ENCODE data around the gene KLRC1. TPM values are rescaled to one million over a fixed set of nuclear protein-coding genes. Genes with fewer than 3 reads are reported as not detected.
"Not testable (repeated sequence)": the region's sequence is repeated elsewhere in the genome, so short reads cannot be mapped to it uniquely, and the experiment has no call there.

Gene KLRC1
- polyA plus RNA-seq, 4 donors: 0.58 to 4.6 (median 0.81) TPM; not detected in 1

GRCh38 chr12:10466311-10466710 lies 13.1 kb upstream of the KLRC1 start:
- WGBS, 3 donors: 86 to 88% (median 87%) methylated on average over 4 of the region's 4 CpGs
- no peak for FAIRE-seq

GRCh38 chr12:10457760-10458159 lies 4.6 kb upstream of the KLRC1 start:
- WGBS, 3 donors: 88 to 98% (median 94%) methylated on average over 3 of the region's 3 CpGs
- DNase-seq (no peak), FAIRE-seq (no peak)
- Histone ChIP-seq H3K9me3 (ENCODE audit: control insufficient read depth in 2 of 2, insufficient read depth in 1 of 2, low read depth in 1 of 2, low read length in 1 of 2) (peaks cover 0 to 13% of the 10 kb centered on the region in 2 donors), H3K27me3 (ENCODE audit: control insufficient read depth in 3 of 3, insufficient read depth in 3 of 3, low read length in 3 of 3) (no peaks in the 10 kb centered on the region), H3K4me3 (ENCODE audit: low read depth in 1 of 3, low read length in 3 of 3) (no peak overlapping the region), H3K27ac (ENCODE audit: low read depth in 1 of 3, low read length in 2 of 3) (no peak overlapping the region), H3K4me1 (ENCODE audit: control insufficient read depth in 3 of 3, insufficient read depth in 2 of 3, low read depth in 1 of 3, low read length in 2 of 3) (no peaks in the 10 kb centered on the region), H3K36me3 (ENCODE audit: control insufficient read depth in 3 of 3, insufficient read depth in 2 of 3, low read depth in 1 of 3, low read length in 3 of 3) (no peaks in the 10 kb centered on the region)

More at GRCh38 chr12:10466311-10466710, 13.1 kb upstream of the KLRC1 start:
- no peaks in the 10 kb centered on the region for H3K36me3 ChIP-seq (ENCODE audit: control insufficient read depth in 3 of 3, insufficient read depth in 2 of 3, low read depth in 1 of 3, low read length in 3 of 3)
- no peak for DNase-seq
- H3K27ac ChIP-seq (ENCODE audit: low read depth in 1 of 3, low read length in 2 of 3): no peak overlapping the region
- no peaks in the 10 kb centered on the region for H3K4me1 ChIP-seq (ENCODE audit: control insufficient read depth in 3 of 3, insufficient read depth in 2 of 3, low read depth in 1 of 3, low read length in 2 of 3)
- H3K4me3 ChIP-seq (ENCODE audit: low read depth in 1 of 3, low read length in 3 of 3): no peak overlapping the region
- H3K27me3 ChIP-seq (ENCODE audit: control insufficient read depth in 3 of 3, insufficient read depth in 3 of 3, low read length in 3 of 3): no peaks in the 10 kb centered on the region
- H3K9me3 ChIP-seq (ENCODE audit: control insufficient read depth in 2 of 2, insufficient read depth in 1 of 2, low read depth in 1 of 2, low read length in 1 of 2): peaks cover 0 to 3% of the 10 kb centered on the region in 2 donors

- DNase-seq: no peak
- 85 to 93% (median 91%) methylated on average over 2 of the region's 2 CpGs for WGBS, 3 donors
- Histone ChIP-seq H3K27ac (ENCODE audit: low read depth in 1 of 3, low read length in 2 of 3) (no peak overlapping the region), H3K9me3 (ENCODE audit: control insufficient read depth in 2 of 2, insufficient read depth in 1 of 2, low read depth in 1 of 2, low read length in 1 of 2) (peaks cover 0 to 13% of the 10 kb centered on the region in 2 donors), H3K36me3 (ENCODE audit: control insufficient read depth in 3 of 3, insufficient read depth in 2 of 3, low read depth in 1 of 3, low read length in 3 of 3) (no peaks in the 10 kb centered on the region), H3K4me1 (ENCODE audit: control insufficient read depth in 3 of 3, insufficient read depth in 2 of 3, low read depth in 1 of 3, low read length in 2 of 3) (no peaks in the 10 kb centered on the region), H3K4me3 (ENCODE audit: low read depth in 1 of 3, low read length in 3 of 3) (no peak overlapping the region), H3K27me3 (ENCODE audit: control insufficient read depth in 3 of 3, insufficient read depth in 3 of 3, low read length in 3 of 3) (no peaks in the 10 kb centered on the region)
- no peak for FAIRE-seq
Observed at GRCh38 chr12:10456856-10457255, 3.7 kb upstream of the KLRC1 start.

DNA sequence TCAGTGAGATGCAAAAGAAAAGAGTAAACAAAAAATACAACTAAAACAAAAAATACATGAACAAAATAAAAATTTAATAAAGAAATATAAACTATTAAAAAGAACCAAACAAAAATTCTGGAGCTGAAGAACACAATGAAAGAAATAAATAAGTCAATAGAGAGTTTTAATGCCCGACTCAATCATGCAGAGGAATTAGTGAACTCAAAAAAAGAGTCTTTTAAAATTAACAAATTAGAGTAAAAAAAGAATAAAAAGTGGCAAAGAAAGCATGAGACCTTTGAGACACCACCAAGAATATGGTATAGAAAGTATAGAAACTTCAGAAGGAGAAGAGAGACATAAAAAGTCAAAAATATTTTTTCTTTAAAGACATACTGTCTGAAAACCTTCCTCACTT lies 2.6 kb upstream of the KLRC1 start:
- FAIRE-seq (peak; percentile 59), DNase-seq (no peak)
- H3K36me3 ChIP-seq (ENCODE audit: control insufficient read depth in 3 of 3, insufficient read depth in 2 of 3, low read depth in 1 of 3, low read length in 3 of 3): no peaks in the 10 kb centered on the region
- no peak overlapping the region for H3K4me3 ChIP-seq (ENCODE audit: low read depth in 1 of 3, low read length in 3 of 3)
- 75 to 84% (median 80%) methylated on average over 1 of the region's 1 CpG for WGBS, 3 donors
- no peak overlapping the region for H3K27ac ChIP-seq (ENCODE audit: low read depth in 1 of 3, low read length in 2 of 3)
- no peaks in the 10 kb centered on the region for H3K27me3 ChIP-seq (ENCODE audit: control insufficient read depth in 3 of 3, insufficient read depth in 3 of 3, low read length in 3 of 3)
- peaks cover 0 to 13% of the 10 kb centered on the region in 2 donors for H3K9me3 ChIP-seq (ENCODE audit: control insufficient read depth in 2 of 2, insufficient read depth in 1 of 2, low read depth in 1 of 2, low read length in 1 of 2)
- no peaks in the 10 kb centered on the region for H3K4me1 ChIP-seq (ENCODE audit: control insufficient read depth in 3 of 3, insufficient read depth in 2 of 3, low read depth in 1 of 3, low read length in 2 of 3)

DNA sequence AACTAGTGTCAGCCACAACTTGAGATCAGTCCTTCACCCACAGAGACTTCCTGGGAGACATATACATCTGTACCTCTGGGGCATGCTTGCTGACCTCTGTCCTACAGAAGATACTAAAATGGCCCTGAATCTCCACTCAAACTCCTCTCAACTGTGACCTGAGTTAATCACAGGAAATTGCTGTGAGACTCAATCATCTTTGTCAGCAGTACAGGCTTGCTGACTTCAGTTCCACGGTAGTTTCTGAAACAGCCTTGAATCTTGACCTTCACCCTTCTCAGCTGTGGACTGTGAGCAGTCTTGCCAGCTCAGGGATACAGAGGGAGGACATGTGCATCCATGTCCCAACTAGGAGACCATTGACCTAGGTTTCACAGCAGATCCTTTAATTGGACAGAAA lies 1.4 kb upstream of the KLRC1 start:
- WGBS, 3 donors: 29 to 63% (median 29%) methylated on average over 1 of the region's 1 CpG
- Histone ChIP-seq H3K4me1 (ENCODE audit: control insufficient read depth in 3 of 3, insufficient read depth in 2 of 3, low read depth in 1 of 3, low read length in 2 of 3) (no peaks in the 10 kb centered on the region), H3K36me3 (ENCODE audit: control insufficient read depth in 3 of 3, insufficient read depth in 2 of 3, low read depth in 1 of 3, low read length in 3 of 3) (no peaks in the 10 kb centered on the region), H3K9me3 (ENCODE audit: control insufficient read depth in 2 of 2, insufficient read depth in 1 of 2, low read depth in 1 of 2, low read length in 1 of 2) (peaks cover 0 to 13% of the 10 kb centered on the region in 2 donors), H3K27ac (ENCODE audit: low read depth in 1 of 3, low read length in 2 of 3) (no peak overlapping the region), H3K4me3 (ENCODE audit: low read depth in 1 of 3, low read length in 3 of 3) (no peak overlapping the region), H3K27me3 (ENCODE audit: control insufficient read depth in 3 of 3, insufficient read depth in 3 of 3, low read length in 3 of 3) (no peaks in the 10 kb centered on the region)
- FAIRE-seq: no peak
- DNase-seq: no peak

GRCh38 chr12:10448236-10448635 lies 4.9 kb downstream of the KLRC1 start:
- DNase-seq: no peak
- no peaks in the 10 kb centered on the region for H3K27me3 ChIP-seq (ENCODE audit: control insufficient read depth in 3 of 3, insufficient read depth in 3 of 3, low read length in 3 of 3)
- H3K36me3 ChIP-seq (ENCODE audit: control insufficient read depth in 3 of 3, insufficient read depth in 2 of 3, low read depth in 1 of 3, low read length in 3 of 3): no peaks in the 10 kb centered on the region
- 88 to 95% (median 91%) methylated on average over 4 of the region's 4 CpGs for WGBS, 3 donors
- H3K9me3 ChIP-seq (ENCODE audit: control insufficient read depth in 2 of 2, insufficient read depth in 1 of 2, low read depth in 1 of 2, low read length in 1 of 2): no peaks in the 10 kb centered on the region
- no peaks in the 10 kb centered on the region for H3K4me1 ChIP-seq (ENCODE audit: control insufficient read depth in 3 of 3, insufficient read depth in 2 of 3, low read depth in 1 of 3, low read length in 2 of 3)
- H3K27ac ChIP-seq (ENCODE audit: low read depth in 1 of 3, low read length in 2 of 3): no peak overlapping the region
- H3K4me3 ChIP-seq (ENCODE audit: low read depth in 1 of 3, low read length in 3 of 3): no peak overlapping the region
- no peak for FAIRE-seq

GRCh38 chr12:10446052-10446451 lies 7.1 kb downstream of the KLRC1 start:
- H3K4me1 ChIP-seq (ENCODE audit: control insufficient read depth in 3 of 3, insufficient read depth in 2 of 3, low read depth in 1 of 3, low read length in 2 of 3); DNase-seq; H3K27me3 ChIP-seq (ENCODE audit: control insufficient read depth in 3 of 3, insufficient read depth in 3 of 3, low read length in 3 of 3); H3K4me3 ChIP-seq (ENCODE audit: low read depth in 1 of 3, low read length in 3 of 3); FAIRE-seq; H3K27ac ChIP-seq (ENCODE audit: low read depth in 1 of 3, low read length in 2 of 3); H3K36me3 ChIP-seq (ENCODE audit: control insufficient read depth in 3 of 3, insufficient read depth in 2 of 3, low read depth in 1 of 3, low read length in 3 of 3); H3K9me3 ChIP-seq (ENCODE audit: control insufficient read depth in 2 of 2, insufficient read depth in 1 of 2, low read depth in 1 of 2, low read length in 1 of 2): not testable (repeated sequence)
- 64 to 86% (median 70%) methylated on average over 5 of the region's 5 CpGs for WGBS, 3 donors

DNA sequence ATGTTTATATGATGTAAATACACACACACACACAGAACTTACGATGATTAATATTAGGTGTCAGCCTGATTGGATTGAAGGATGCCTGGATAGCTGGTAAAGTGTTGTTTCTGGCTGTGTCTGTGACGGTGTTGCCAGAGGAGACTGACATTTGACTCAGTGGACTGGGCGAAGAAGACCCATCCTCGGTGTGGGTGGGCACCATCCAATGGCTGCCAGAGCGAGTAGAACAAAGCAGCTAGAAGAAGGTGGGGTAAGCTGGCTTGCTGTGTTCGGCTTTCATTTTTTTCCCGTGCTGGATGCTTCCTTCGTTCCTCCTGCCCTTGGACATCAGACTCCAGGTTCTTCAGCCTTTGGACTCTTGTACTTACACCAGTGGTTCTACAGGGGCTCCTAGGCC lies 12.0 kb downstream of the KLRC1 start:
- H3K27me3 ChIP-seq (ENCODE audit: control insufficient read depth in 3 of 3, insufficient read depth in 3 of 3, low read length in 3 of 3); H3K9me3 ChIP-seq (ENCODE audit: control insufficient read depth in 2 of 2, insufficient read depth in 1 of 2, low read depth in 1 of 2, low read length in 1 of 2); FAIRE-seq; DNase-seq; H3K4me3 ChIP-seq (ENCODE audit: low read depth in 1 of 3, low read length in 3 of 3); H3K4me1 ChIP-seq (ENCODE audit: control insufficient read depth in 3 of 3, insufficient read depth in 2 of 3, low read depth in 1 of 3, low read length in 2 of 3); H3K36me3 ChIP-seq (ENCODE audit: control insufficient read depth in 3 of 3, insufficient read depth in 2 of 3, low read depth in 1 of 3, low read length in 3 of 3); H3K27ac ChIP-seq (ENCODE audit: low read depth in 1 of 3, low read length in 2 of 3): not testable (repeated sequence)
- 78 to 90% (median 89%) methylated on average over 8 of the region's 8 CpGs for WGBS, 3 donors

GRCh38 chr12:10439608-10440274 lies 13.4 kb downstream of the KLRC1 start:
- not testable (repeated sequence) for H3K27ac ChIP-seq (ENCODE audit: low read depth in 1 of 3, low read length in 2 of 3); H3K4me1 ChIP-seq (ENCODE audit: control insufficient read depth in 3 of 3, insufficient read depth in 2 of 3, low read depth in 1 of 3, low read length in 2 of 3); H3K9me3 ChIP-seq (ENCODE audit: control insufficient read depth in 2 of 2, insufficient read depth in 1 of 2, low read depth in 1 of 2, low read length in 1 of 2); H3K4me3 ChIP-seq (ENCODE audit: low read depth in 1 of 3, low read length in 3 of 3); FAIRE-seq; H3K27me3 ChIP-seq (ENCODE audit: control insufficient read depth in 3 of 3, insufficient read depth in 3 of 3, low read length in 3 of 3); DNase-seq; H3K36me3 ChIP-seq (ENCODE audit: control insufficient read depth in 3 of 3, insufficient read depth in 2 of 3, low read depth in 1 of 3, low read length in 3 of 3)
- 53 to 67% (median 64%) methylated on average over 2 of the region's 2 CpGs for WGBS, 3 donors
